ENCODE data around the gene SNRNP25.

DNA sequence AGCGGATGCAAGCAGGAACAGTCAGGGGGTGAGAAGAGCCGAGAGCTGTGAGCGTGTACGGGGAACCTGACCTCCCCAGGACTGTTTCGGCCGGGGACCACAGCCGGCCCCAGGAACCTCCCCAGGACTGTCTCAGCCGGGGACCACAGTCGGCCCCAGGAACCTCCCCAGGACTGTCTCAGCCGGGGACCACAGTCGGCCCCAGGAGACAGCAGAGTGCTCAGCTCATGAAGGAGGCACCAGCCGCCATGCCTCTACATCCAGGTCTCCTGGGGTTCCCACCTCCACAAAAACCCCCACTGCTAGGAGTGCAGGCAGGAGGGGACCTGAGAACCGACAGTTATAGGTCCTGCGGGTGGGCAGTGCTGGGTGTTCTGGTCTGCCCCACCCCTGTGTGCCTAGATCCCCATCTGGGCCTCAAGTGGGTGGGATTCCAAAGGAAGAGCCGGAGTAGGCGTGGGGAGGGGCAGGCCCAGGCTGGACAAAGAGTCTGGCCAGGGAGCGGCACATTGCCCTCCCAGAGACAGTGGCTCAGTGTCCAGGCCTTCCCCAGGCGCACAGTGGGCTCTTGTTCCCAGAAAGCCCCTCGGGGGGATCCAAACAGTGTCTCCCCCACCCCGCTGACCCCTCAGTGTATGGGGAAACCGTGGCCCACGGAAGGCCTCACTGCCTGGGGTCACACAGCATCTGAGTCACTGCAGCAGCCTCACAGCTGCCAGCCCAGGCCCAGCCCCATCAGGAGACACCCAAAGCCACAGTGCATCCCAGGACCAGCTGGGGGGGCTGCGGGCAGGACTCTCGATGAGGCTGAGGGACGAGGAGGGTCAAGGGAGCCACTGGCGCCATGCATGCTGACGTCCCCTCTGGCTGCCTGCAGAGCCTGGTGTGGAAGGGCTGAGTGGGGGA is 14.5 kb downstream of the SNRNP25 start:
- TF ChIP-seq EZH2 (IDR thresholded peaks at IDR 0.05) (no peak), POLR2AphosphoS5 (IDR thresholded peaks at IDR 0.05; ENCODE audit: borderline replicate concordance, low read depth, low read length) (no peak)

Data from SK-N-MC (cell line).